Testis (tissue), 2 donors: ENCODE results near the gene GPC6.

Experiments
- CTCF ChIP-seq, 3 experiments: fragments of 450-650 bp in 2 of 3; fragments of 200-600 bp in 1 of 3; sonication (generic) in 1 of 3; IDR thresholded peaks; one replicate each; pipeline ENCODE4 v1.5.1; 2016 to 2019; ENCODE audit warnings: antibody characterized with exemption in 3 of 3, mild to moderate bottlenecking in 2 of 3, moderate library complexity in 1 of 3
- POLR2A ChIP-seq: fragments of 450-650 bp; IDR thresholded peaks from one replicate; pipeline ENCODE4 v1.6.1; 2017; ENCODE audit warnings: antibody characterized with exemption, mild to moderate bottlenecking, moderate library complexity

DNA sequence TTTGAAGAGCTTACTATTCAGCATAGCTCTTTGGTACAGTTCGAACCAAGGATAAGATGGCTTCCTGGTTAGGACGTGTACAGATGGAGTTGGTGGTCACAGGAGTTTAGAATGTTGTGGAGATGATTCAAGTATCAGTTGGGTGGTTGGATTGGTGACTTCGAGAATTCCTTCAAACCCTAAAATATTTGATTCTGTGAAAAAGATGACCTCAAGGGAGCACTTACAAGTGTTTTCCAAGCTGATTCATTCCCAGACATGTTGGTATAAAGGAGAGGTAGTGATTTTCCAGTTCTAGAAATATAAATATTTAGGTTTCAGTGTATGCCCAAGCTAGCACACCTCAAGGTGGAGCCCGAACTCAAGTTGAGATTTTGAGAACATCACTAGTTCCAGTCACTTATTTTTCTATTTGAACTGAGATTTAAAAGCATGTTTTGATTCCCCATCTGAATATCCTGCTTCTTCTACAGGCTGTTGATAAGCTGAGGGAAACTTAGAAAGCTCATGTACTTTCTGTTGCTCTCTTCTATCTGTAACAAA lies 946.8 kb downstream of the GPC6 start:
- TF ChIP-seq CTCF (IDR thresholded peaks at IDR 0.05) (no peak), POLR2A (no peak)
